HUES6 (cell line): ENCODE results near the gene STK25.
"Not testable (repeated sequence)": the region's sequence is repeated elsewhere in the genome, so short reads cannot be mapped to it uniquely, and the experiment has no call there.

Source experiments
- H3K27ac ChIP-seq: 2 replicates; pipeline ENCODE4 v1.7.0; 2013; ENCODE audit warnings: low read depth, mild to moderate bottlenecking, low read length, inconsistent platforms
- H3K27me3 ChIP-seq: 2 replicates; pipeline ENCODE4 v1.6.1; 2013; ENCODE audit warnings: low read length; ENCODE audit not compliant: control insufficient read depth, insufficient read depth
- H3K36me3 ChIP-seq: 2 replicates; pipeline ENCODE4 v1.6.1; 2013; ENCODE audit warnings: low read length; ENCODE audit not compliant: control insufficient read depth, insufficient read depth
- H3K4me1 ChIP-seq: 2 replicates; pipeline ENCODE4 v1.6.1; 2013; ENCODE audit warnings: low read length; ENCODE audit not compliant: control insufficient read depth, insufficient read depth
- H3K4me3 ChIP-seq: 2 replicates; pipeline ENCODE4 v1.5.1; 2013; ENCODE audit warnings: low read depth, low read length
- H3K9ac ChIP-seq: one replicate; pipeline ENCODE4 v1.6.1; 2013; ENCODE audit warnings: mild to moderate bottlenecking, low read length
- H3K9me3 ChIP-seq: 2 replicates; pipeline ENCODE4 v1.6.1; 2013; ENCODE audit warnings: low read depth, low read length; ENCODE audit not compliant: control insufficient read depth, insufficient read depth

STK25 gene

GRCh38 chr2:241456546-241456945, 51.8 kb downstream of the STK25 start:
- Histone ChIP-seq H3K9me3 (no peaks in the 10 kb centered on the region), H3K36me3 (no peaks in the 10 kb centered on the region), H3K4me3 (no peak overlapping the region), H3K9ac (no peak overlapping the region), H3K27me3 (no peaks in the 10 kb centered on the region), H3K27ac (no peak overlapping the region), H3K4me1 (peaks cover 3% of the 10 kb centered on the region; the same call in 1 of the 2 replicates)

- no peaks in the 10 kb centered on the region for H3K9me3 ChIP-seq
- H3K4me3 ChIP-seq, result no peak overlapping the region
- H3K27me3 ChIP-seq, result no peaks in the 10 kb centered on the region
Measured at GRCh38 chr2:241454837-241455485, 53.4 kb downstream of the STK25 start.

GRCh38 chr2:241453919-241454318, 54.5 kb downstream of the STK25 start:
- not testable (repeated sequence) for H3K27me3 ChIP-seq, H3K9ac ChIP-seq, H3K27ac ChIP-seq, H3K4me3 ChIP-seq, H3K4me1 ChIP-seq, H3K9me3 ChIP-seq, H3K36me3 ChIP-seq

More at GRCh38 chr2:241454837-241455485, 53.4 kb downstream of the STK25 start:
- Histone ChIP-seq H3K4me1 (peaks cover 3% of the 10 kb centered on the region; the same call in 1 of the 2 replicates), H3K27ac (no peak overlapping the region), H3K36me3 (peaks cover 2% of the 10 kb centered on the region; the same call in 1 of the 2 replicates), H3K9ac (no peak overlapping the region)

GRCh38 chr2:241451840-241452506, 56.4 kb downstream of the STK25 start:
- Histone ChIP-seq H3K36me3 (peaks cover 6% of the 10 kb centered on the region; the same call in 1 of the 2 replicates), H3K4me1 (peaks cover 3% of the 10 kb centered on the region; the same call in 1 of the 2 replicates), H3K27me3 (no peaks in the 10 kb centered on the region), H3K9ac (no peak overlapping the region), H3K4me3 (no peak overlapping the region), H3K27ac (no peak overlapping the region), H3K9me3 (no peaks in the 10 kb centered on the region)

- H3K36me3 ChIP-seq, result peaks cover 15% of the 10 kb centered on the region; the same call in 1 of the 2 replicates
- not testable (repeated sequence) for H3K4me1 ChIP-seq, H3K4me3 ChIP-seq, H3K9ac ChIP-seq, H3K27me3 ChIP-seq, H3K9me3 ChIP-seq, H3K27ac ChIP-seq
Measured at GRCh38 chr2:241450092-241450491, 58.3 kb downstream of the STK25 start.

GRCh38 chr2:241445426-241445825, 63.0 kb downstream of the STK25 start:
- Histone ChIP-seq H3K9me3 (no peaks in the 10 kb centered on the region), H3K9ac (no peak overlapping the region), H3K27me3 (no peaks in the 10 kb centered on the region), H3K36me3 (peaks cover 53% of the 10 kb centered on the region), H3K27ac (no peak overlapping the region), H3K4me3 (no peak overlapping the region), H3K4me1 (no peaks in the 10 kb centered on the region)

- peaks cover 56% of the 10 kb centered on the region for H3K36me3 ChIP-seq
- no peaks in the 10 kb centered on the region for H3K4me1 ChIP-seq
- H3K27me3 ChIP-seq, result no peaks in the 10 kb centered on the region
- H3K4me3 ChIP-seq, result no peak overlapping the region
- H3K9ac ChIP-seq, result no peak overlapping the region
- no peaks in the 10 kb centered on the region for H3K9me3 ChIP-seq
- no peak overlapping the region for H3K27ac ChIP-seq
Measured at GRCh38 chr2:241443486-241444223, 64.7 kb downstream of the STK25 start.
